Caki2 (cell line): ENCODE results near the gene PLA2G4C. TPM values are rescaled to one million over a fixed set of nuclear protein-coding genes. Genes with fewer than 3 reads are reported as not detected.

Experiments used
- DNase-seq: peaks from one replicate; pipeline ENCODE4 v3.0.0-alpha.2; 2015; ENCODE audit warnings: low read depth
- in situ Hi-C: cut with HindIII; loops from 2 replicates; pipeline ENCODE4 v1.10.0; 2016; ENCODE audit warnings: low sequenced_read_pairs, low pct_unique_long_range_greater_than_20kb, mixed read lengths
- total RNA-seq: library from RNA; depleted of rRNA; stranded (reverse); fragments of >200 nt; shearing (Covaris generic); gene quantifications from 2 replicates; pipeline ENCODE4 v1.2.3, GENCODE V29; 2014; ENCODE audit warnings: low replicate concordance; rRNA removed

The PLA2G4C gene
- total RNA-seq, 1 experiment from 2014 or later, result 22.9 TPM

- DNase-seq, result no peak
- in situ Hi-C loops, result no loop called here
Observed at GRCh38 chr19:48023011-48023410, 87.6 kb downstream of the PLA2G4C start.

- DNase-seq, result no peak
- in situ Hi-C loops, result no loop called here
Observed at GRCh38 chr19:48020686-48021085, 89.9 kb downstream of the PLA2G4C start.

- DNase-seq, result no peak
- in situ Hi-C loops, result no loop called here
Observed at GRCh38 chr19:48010932-48011758, 99.5 kb downstream of the PLA2G4C start.

GRCh38 chr19:48006762-48007161 lies 103.9 kb downstream of the PLA2G4C start:
- in situ Hi-C loops, result no loop called here
- no peak for DNase-seq

GRCh38 chr19:48004236-48004635 lies 106.4 kb downstream of the PLA2G4C start:
- DNase-seq, result no peak
- in situ Hi-C loops, result no loop called here

GRCh38 chr19:48000846-48001245 lies 109.8 kb downstream of the PLA2G4C start:
- no peak for DNase-seq
- in situ Hi-C loops, result no loop called here

- DNase-seq, result no peak
- in situ Hi-C loops, result no loop called here
Observed at GRCh38 chr19:47998800-47999199, 111.8 kb downstream of the PLA2G4C start.

Other genes starting within 250 kb of the PLA2G4C start
- not detected in 2 replicates for gene SULT2A1, start 224.5 kb downstream of the PLA2G4C start, total RNA-seq
- gene BSPH1, start 118.6 kb downstream of the PLA2G4C start, total RNA-seq, result not detected in 2 replicates
- gene ELSPBP1, start 116.2 kb downstream of the PLA2G4C start, total RNA-seq, result not detected in 2 replicates
- not detected in 2 replicates for gene CABP5, start 66.7 kb downstream of the PLA2G4C start, total RNA-seq
- 131 and 146 TPM in 2 replicates for gene LIG1, start 59.5 kb upstream of the PLA2G4C start, total RNA-seq
- gene ZSWIM9, start 59.9 kb upstream of the PLA2G4C start, total RNA-seq, result 0.96 and 7.0 TPM in 2 replicates
- gene CARD8, start 145.1 kb upstream of the PLA2G4C start, total RNA-seq, result 11.5 and 13.5 TPM in 2 replicates
- 7.1 and 7.9 TPM in 2 replicates for gene ZNF114, start 159.3 kb upstream of the PLA2G4C start, total RNA-seq
- gene EMP3, start 214.7 kb upstream of the PLA2G4C start, total RNA-seq, result 119 and 124 TPM in 2 replicates